Activated naive CD8-positive, alpha-beta T cell treated with anti-CD3 and anti-CD28 coated beads, Interleukin-2, amount 50 U/mL, for 16 hours (primary cell): ENCODE data around the gene FAM72A.
"Not testable (repeated sequence)": the region's sequence is repeated elsewhere in the genome, so short reads cannot be mapped to it uniquely, and the experiment has no call there.

Experiments
- DNase-seq: peaks from one replicate; pipeline ENCODE4 v3.0.0-alpha.2; 2020; ENCODE audit warnings: low read depth, low spot score

The FAM72A gene

DNA sequence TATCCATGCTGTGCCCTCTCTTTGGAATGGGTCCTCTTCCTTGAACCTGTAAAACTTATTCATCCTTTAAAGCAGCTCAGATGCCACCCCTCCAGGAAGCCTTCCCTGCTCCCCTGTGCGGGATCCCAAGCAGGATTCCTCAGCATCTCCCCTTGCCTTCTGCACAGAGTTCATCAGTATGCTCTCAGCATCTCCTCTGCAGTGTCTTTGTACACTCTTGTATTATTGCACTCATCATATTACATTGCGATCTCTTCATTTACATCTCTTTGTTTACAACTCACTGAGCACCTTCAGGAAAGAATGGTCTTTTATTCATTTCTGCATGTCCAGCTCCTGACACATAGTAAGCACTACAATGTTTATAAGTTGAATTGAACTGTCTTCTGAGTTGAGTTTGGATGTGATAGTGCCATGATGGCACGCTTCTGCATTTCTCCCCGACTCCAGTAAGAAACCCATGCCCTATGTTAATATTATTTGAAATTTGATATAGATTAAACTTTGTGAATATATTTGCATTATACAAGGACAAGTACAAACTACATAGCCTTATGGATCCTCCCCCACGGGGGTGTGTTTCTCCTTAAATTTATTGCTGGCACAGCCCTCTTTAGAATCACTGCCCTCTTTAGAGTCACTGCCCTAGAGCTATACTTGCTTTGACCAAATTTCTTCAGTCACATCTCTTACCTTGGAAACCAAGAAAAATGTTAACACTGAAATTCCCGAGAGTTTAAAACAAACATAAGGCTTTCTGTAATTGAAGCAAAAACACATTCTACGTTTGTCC lies 13.2 kb upstream of the FAM72A start:
- not testable (repeated sequence) for DNase-seq

DNA sequence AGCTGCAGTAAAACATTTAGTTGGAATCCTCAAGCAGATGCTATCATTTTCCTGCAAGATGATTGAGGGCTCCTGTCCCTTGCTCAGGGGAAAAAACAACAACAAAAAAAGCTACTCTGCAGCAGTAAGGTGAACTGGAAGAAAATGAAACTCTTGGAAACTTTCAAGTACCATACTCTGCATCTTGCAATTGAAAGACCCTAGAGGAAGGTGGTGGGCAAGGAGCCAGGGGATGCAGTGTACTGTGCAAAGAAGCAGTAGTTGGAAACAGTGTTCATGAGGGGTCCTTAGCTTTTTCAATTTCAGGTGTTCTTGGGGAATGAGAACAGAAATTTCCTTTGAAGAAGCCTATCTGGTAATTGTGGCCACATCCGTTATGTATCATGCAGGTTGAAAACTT lies 8.2 kb upstream of the FAM72A start:
- not testable (repeated sequence) for DNase-seq

DNA sequence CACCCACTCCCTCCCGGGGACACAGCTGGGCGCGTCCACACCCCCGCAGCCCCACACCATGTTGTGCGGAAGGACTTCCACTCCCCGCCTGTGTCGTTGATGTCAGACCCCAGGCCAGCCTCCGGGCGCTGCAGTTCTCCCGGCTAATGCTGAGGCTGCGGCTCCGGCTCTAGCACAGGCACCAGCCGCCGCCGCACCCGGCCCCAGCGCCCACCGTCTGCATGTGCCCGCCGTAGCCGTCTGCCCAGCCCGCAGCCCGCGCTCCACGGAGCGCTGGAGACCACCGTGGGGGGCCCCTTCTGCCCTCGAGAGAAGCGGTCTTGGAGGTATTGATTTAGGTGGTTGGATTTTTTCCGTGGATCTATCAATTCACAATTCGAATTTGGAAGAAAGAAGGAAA lies 2.9 kb upstream of the FAM72A start:
- DNase-seq, result not testable (repeated sequence)

DNA sequence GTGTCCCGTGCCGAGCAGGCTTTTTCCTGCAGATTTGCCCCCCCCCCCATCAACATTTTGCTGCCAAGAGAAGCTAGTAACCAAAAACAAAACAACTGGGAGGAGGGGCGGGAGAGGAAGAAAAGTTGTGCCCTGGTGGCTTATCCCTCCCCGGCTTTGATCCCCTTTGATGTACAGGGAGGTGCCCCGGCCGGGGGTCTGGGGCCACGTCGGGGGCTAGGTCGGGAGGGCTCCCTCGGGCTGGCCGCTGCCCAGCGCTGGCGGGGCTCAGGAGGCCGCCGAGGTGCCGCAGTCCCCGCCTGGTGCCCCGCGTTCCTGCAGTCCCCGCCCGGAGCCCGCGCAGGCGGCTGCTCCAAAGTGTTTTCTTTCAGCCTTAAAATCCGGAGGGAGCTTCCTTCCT lies 2.2 kb upstream of the FAM72A start:
- DNase-seq, result not testable (repeated sequence)

DNA sequence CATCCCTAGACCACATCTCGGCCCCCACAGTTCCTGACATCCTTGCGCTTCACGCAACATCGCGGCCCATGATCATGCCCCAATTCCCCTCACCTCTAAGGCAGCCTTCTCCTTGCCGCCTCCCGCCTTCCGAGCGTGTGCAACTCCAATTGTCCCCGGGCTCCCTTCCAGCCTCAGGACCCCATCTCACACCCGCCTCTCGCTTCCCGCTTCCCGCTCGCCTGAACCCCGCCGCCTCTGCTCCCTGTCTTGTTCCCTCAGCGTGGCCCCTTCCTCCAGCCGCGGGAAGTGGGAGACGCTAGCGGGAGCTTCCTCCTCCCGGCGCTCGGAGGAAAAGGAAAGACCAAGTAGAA lies 1.5 kb upstream of the FAM72A start:
- DNase-seq, result not testable (repeated sequence)

DNA sequence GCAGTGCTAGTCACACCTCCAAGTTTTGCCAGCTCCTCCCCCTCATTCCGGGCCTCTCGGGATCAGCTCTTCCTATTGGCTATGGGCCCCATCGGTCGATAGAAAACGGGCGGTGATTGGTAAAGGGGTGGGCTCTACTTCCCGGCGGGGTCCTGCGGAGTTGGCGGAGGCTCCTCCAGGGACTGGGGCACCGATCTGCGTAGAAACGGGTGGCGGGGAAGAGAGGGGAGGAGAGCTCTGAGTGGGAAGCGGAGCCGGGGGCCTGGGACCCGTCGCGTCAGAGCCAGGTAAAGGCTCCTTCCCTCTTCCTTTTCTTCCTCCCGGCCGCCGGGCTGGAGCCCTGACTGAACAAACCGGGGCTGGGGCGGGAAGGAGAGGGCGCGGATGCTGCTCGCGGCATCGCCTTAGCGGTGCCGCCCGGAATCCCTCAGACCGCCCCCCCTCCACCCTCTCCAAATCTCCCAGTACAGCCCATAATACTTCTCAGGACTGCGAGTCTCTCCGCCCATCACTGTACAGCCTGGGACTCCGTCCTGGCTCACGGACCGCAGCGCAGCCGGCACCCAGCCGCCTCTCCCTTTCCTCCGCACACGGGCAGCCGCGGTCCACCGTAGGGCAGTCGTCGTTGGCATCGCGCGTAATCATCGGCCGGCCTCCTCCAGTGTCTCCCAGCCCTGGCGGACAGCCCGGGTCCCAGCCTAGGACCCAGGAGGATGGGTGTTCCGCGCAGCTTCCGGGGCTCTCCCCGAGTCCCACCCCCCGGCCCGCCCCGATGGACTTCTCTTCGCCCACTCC lies 922 bp upstream of the FAM72A start, which contains the start of gene SRGAP2:
Gene SRGAP2, plus strand, starts transcription at position 178 of the 795 bp plus-strand sequence. CDS start 2,430 bp downstream, outside the sequence.
- not testable (repeated sequence) for DNase-seq

DNA sequence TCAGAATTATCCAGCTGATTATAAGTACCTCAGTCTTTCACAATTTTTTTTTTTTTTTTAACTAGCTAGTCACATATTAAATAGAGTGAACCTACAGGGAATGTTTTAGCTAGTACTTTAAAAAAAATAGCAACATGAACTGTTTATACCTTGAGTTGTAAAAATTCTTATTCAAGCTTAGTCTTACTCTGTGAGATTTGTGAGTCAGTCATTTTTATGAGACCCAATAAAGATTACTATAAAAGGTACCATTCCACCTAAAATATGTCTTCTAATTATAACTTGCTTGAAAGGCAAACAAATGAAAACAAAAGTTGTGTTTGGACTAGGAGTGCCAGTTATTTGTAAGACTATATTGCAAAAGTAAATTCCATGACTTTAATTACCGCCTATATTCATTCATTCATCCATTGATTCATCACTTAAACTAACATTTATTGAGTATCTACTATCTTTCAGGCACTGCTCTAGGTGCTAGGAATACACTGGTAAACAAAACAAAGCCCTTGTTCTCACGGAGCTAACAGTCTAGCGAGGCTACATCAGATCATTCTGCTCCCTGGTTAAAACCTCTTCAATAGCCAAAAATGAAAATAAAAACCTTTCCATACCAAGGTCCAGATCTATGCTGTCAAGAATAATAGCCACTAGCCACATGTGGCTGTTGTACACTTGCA lies 5.8 kb downstream of the FAM72A start:
- not testable (repeated sequence) for DNase-seq

DNA sequence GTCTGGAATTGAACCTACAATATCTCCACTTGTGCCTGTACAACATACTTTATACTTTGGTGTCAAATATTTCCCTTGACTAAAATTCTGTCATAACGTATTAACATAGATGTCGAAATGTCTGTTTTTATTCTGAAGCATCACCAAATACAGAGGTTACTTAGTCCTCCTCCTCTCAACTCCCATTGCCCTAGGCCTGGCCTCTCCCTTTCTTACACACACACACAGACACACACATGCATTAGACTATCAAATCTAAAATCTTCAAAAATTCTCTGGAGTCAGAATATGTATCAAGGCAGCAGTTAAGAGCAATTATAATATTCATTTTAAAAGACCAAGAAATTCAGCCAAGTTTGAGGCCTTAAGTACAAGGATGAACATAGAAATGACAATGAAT lies 7.5 kb downstream of the FAM72A start:
- not testable (repeated sequence) for DNase-seq

DNA sequence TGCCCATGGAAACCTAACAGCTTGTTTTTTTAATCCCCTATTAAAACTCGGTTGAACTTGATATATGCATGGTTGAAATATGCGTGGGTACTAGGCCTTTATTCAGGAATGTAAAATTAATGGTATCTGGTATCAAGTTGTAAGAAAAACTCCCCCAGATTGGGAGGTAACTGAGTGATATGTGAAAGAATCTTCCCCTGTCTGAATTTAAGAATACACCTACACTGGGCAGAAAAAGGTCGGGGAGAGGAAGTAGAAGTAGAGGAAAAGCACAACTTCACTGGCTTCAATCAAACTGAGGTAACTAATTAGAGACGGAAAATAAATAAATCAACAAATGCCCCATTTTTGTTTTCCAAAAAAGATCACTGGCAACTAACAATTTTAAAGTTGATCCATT lies 15.8 kb downstream of the FAM72A start:
- not testable (repeated sequence) for DNase-seq

DNA sequence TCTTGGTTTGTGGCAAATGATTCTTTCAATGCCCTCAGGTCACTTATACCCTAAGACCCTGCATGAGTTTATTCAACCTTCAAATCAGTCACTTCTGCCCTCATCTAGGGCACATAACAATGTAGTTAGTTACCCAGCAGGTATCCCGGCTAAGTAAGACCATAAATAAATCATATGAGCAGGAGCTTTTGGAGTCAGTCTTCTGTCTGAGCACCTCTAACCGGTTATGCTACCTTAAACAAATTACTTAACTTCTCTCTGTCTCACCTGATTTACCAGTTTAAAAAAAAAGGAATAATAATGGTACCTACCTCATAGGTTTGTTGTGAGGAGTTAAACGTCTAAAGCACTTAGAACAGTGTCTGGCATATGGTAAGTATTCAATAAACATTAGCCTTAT lies 16.9 kb downstream of the FAM72A start:
- DNase-seq, result not testable (repeated sequence)

DNA sequence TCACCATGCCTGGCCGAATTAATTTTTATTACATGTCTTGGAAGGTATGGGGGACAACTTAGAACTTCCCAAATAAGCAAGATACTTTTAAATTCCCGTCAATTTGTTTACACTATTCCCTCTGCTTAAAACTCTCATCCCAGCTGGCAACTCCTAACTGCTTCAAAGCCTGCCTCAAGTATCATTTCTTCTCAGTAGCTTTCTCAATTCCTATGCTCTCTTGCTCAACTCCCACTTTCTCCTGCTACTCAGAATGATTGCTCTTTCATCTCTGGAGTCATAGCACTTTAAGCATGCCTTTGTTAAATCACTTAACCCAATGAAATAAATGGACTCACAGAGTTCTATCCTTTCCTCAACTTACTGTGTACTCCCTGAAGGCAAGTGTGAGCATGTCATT lies 18.9 kb downstream of the FAM72A start:
- DNase-seq, result not testable (repeated sequence)

DNA sequence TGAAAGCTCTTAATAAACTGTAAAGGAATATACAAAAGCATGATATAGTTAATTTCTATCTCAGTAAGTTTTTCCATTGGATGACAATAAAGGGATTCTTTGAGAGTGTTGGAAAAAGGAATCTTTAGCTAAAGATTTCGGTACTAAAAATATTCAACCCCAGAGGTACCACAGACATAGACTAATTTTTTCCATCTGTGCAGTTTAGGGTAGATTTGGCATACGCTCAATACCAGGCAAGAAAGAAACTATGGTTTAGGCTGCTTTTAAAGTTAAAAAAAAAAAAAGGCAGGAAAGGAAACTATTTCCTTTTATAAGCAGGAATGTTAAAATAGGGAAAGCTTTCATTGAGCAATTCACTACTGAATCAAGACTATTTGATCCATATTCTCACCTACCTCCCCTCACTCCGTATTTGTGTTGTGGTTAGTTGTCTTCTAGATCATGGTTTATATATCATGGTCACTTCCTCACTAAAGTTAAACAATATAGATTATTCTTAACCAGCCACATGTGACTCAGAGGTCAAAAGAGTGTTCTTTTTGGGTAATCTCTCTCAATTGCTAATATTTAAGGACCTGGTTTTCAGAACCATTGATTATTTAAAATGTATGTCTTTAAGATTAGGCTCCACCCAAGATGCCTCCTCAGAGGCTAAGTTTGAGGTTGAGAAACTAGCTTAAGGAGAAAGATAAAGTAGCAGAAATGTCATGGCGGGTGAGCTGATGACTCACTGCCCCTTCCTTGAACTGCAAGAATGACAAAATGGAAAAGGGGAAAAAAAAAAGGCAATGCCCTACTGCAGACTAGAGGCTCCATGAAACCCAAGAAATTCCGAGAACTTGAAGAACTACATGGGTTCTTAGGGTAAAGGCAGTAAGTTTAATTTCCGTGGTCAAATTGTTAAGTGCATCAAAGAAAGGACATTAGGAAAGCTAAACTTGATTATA lies 20.0 kb downstream of the FAM72A start:
- DNase-seq, result not testable (repeated sequence)

DNA sequence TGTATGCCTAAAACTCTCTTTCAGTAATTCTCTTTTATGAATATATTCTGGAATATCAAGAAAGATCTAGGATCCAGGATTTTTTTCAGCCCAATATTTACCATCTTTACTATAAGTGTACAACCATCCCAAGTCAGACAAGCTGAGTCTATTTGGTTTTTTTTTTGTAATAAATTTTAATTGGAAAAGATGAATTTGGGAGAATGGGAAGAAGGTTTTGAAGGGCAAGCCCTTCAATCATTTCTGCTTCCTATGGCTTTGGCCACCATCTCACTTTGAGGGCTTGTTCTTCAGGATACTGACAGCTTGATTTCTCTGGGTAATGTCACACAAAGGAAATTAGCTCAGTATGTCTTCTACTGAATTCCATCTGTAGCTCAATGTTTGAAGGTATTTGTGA lies 23.0 kb downstream of the FAM72A start:
- not testable (repeated sequence) for DNase-seq

DNA sequence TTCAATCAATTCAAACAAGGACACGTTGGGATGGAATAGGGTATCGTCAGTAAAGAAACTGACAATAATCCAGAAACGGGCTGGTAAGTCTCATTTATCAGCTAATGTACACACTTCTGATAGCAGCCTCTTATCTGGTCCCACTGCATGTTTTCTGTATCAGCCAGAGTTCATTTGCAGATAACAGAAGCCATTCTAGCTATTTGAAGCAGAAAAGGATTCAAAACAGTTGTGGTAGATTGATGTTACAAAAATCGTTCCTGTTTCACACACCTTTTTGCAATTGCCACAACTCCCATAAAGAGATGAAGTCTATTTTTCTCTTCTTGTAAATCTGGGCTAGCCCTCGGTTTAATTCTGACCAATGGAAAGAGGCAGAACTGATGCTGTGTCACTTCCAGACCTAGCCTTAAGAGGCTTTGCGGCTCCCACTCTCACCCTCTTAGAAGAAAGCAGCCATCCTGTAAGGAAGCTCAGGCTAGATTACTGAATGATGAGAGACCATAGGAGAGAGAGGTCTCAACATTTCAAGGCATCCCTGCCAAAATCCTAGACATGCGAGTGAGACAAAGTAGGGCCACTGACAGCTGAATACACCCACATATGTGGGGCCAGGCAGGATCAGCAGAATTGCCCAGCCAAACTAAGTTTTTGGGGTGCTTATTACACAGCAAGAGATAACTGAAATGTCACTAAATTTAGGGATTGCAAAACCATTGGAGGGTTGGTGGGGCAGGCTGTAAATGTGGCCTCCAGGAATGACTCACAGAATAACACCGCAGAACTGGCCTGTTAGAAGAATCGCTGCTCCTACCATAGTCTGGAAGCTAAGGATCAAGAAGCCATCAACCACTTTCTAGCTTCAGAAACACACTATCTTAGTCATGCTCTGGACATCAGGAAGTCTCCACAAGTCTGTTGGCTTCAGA lies 24.3 kb downstream of the FAM72A start:
- DNase-seq, result not testable (repeated sequence)

DNA sequence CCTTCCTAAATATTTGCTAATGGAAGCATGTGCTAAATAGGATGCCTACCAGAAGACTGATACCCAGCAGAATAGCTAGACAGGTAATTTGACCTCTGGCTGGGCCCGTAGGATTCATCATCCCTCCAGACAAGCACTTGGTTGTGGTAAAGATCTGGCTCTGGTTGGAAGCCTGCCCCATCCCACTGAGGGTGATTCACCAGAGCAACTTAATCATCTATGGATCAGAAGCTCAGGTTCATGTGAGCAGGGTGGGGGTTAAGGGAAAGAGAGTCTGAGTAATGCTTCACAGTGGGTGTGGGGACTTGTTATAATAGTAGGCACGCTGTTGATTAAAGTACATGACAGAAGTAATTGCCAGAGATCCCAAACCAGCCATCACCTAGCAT lies 26.5 kb downstream of the FAM72A start:
- DNase-seq, result not testable (repeated sequence)

DNA sequence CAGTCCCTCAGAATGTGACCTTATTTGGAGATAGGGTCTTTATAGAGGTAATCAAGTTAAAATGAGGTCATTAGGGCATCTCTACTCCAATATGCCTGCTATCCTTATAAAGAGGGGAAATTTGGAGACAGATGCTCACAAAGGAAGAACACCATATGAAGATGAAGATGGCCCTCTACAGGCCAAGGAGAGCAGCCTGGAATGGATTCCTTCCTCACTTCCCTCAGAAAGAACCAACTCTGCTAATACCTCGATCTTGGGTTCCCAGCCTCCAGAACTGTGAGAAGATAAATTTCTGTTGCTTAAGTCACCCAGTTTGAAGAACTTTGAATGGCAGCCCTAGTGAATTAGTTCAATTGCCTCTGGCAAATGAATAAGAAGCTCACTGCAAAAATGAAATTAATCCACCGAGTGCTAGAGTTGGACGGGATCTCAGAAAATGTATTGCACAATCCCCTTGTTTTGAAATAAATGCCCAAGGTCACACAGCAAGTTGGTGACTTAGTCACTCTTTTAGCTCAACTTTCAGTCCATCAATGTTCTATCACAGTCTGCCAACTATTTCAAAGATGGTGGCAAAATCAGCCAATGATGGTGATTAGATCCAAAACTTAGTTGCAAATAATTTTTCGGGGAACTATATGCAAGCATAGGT lies 27.1 kb downstream of the FAM72A start:
- DNase-seq, result not testable (repeated sequence)

DNA sequence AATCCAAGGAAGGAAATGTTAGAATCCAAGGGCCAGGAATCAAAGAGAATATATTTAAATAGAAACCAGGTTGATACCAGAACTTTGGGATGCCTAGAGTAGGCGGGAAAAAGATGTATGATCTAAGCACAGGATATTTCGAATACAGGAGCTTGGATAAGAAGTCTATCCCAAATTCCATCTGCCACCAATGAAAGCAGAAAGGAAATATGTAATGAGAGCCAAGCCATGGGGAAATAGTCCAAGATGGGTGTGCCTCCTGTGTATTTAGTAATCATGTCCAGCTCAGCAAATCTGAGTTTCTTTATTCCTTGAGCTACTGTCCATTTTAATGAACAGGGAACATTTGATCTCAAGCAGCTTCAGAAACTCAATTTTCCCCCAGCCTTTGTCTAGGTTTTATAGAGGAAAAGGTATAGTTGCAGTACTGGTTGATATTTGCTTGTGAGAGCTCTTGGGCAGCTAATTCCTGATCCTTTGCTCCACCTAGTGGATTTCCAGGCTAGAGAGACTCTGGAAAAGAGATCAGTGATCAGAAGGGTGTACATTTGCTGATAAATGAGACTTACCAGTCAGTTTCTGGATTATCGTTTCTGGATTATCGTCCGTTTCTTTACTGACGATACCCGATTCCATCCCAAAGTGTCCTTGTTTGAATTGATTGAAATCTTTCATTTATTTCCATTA lies 28.3 kb downstream of the FAM72A start:
- not testable (repeated sequence) for DNase-seq

DNA sequence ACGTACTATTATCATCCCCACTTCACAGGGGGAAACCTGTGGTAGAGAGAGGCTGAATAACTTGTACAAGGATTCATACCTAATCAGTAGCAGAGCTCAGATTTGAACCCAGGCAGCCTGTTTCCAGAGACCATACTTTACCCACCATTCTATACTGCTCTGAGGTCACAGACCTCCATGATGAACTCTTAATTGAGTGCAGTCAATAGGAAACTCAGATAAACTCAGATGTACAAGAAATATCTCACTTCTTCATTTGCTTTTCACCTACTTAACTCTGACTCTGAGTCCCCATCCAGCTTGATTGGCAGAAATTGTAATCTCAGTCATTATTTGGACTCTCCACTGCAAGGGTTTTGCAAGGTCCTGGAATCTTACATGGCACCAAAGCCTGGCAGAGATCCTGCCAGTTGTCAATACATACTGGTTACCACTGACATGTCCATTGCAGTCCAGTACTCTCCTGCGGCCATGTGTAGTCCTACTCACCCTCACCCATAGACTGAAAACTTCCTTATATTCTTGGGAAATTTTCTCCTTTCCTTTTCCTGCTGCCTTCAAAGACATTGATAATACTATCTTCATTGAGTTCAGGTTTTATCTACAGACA lies 29.4 kb downstream of the FAM72A start:
- DNase-seq, result not testable (repeated sequence)
